ENCODE data around the gene PRKD1. TPM values are rescaled to one million over a fixed set of nuclear protein-coding genes. Genes with fewer than 3 reads are reported as not detected.
A peak's percentile ranks its signal among the peaks of the same experiment; 100 is the strongest.
"Not testable (repeated sequence)": the region's sequence is repeated elsewhere in the genome, so short reads cannot be mapped to it uniquely, and the experiment has no call there.

PRKD1 gene
- total and polyA plus RNA-seq, 5 donors, result 3.7 to 10.1 (median 7.5) TPM

GRCh38 chr14:29839691-29840090 is 88.0 kb downstream of the PRKD1 start:
- WGBS, result 94% methylated on average over 1 of the region's 1 CpG
- H3K4me1 ChIP-seq (ENCODE audit: control insufficient read depth, insufficient read depth, low read length); H3K27ac ChIP-seq (ENCODE audit: low read length); DNase-seq; ATAC-seq; H3K4me3 ChIP-seq (ENCODE audit: low read length); intact Hi-C loops (cut with DNase I); H3K9me3 ChIP-seq (ENCODE audit: control insufficient read depth, low read length); H3K27me3 ChIP-seq (ENCODE audit: control insufficient read depth, insufficient read depth): not testable (repeated sequence)

GRCh38 chr14:29838752-29839151 is 88.9 kb downstream of the PRKD1 start:
- no peaks in the 10 kb centered on the region for H3K4me1 ChIP-seq (ENCODE audit: control insufficient read depth, insufficient read depth, low read length)
- no peak overlapping the region for H3K4me3 ChIP-seq (ENCODE audit: low read length)
- intact Hi-C loops (cut with DNase I), result no loop called here
- ATAC-seq (no peak), DNase-seq (no peak)
- no peak overlapping the region for H3K27ac ChIP-seq (ENCODE audit: low read length)
- peaks cover 5% of the 10 kb centered on the region for H3K9me3 ChIP-seq (ENCODE audit: control insufficient read depth, low read length)
- H3K27me3 ChIP-seq (ENCODE audit: control insufficient read depth, insufficient read depth), result no peaks in the 10 kb centered on the region
- 70% methylated on average over 2 of the region's 2 CpGs for WGBS

GRCh38 chr14:29836395-29836794 is 91.3 kb downstream of the PRKD1 start:
- WGBS, result 88% methylated on average over 2 of the region's 2 CpGs
- Histone ChIP-seq H3K4me3 (ENCODE audit: low read length) (no peak overlapping the region), H3K27ac (ENCODE audit: low read length) (no peak overlapping the region), H3K4me1 (ENCODE audit: control insufficient read depth, insufficient read depth, low read length) (no peaks in the 10 kb centered on the region), H3K27me3 (ENCODE audit: control insufficient read depth, insufficient read depth) (no peaks in the 10 kb centered on the region), H3K9me3 (ENCODE audit: control insufficient read depth, low read length) (peaks cover 5% of the 10 kb centered on the region)
- no peak for DNase-seq
- ATAC-seq, result no peak
- intact Hi-C loops (cut with DNase I), result no loop called here

- intact Hi-C loops (cut with DNase I), result no loop called here
- Histone ChIP-seq H3K27ac (ENCODE audit: low read length) (no peak overlapping the region), H3K4me3 (ENCODE audit: low read length) (no peak overlapping the region), H3K9me3 (ENCODE audit: control insufficient read depth, low read length) (no peaks in the 10 kb centered on the region), H3K27me3 (ENCODE audit: control insufficient read depth, insufficient read depth) (no peaks in the 10 kb centered on the region), H3K4me1 (ENCODE audit: control insufficient read depth, insufficient read depth, low read length) (no peaks in the 10 kb centered on the region)
- no peak for DNase-seq
- WGBS, result 97% methylated on average over 3 of the region's 3 CpGs
- ATAC-seq, result no peak
These were observed 95.6 kb downstream of the PRKD1 start for GRCh38 chr14:29832042-29832441.

GRCh38 chr14:29829851-29830250 is 97.8 kb downstream of the PRKD1 start:
- Histone ChIP-seq H3K4me3 (ENCODE audit: low read length) (no peak overlapping the region), H3K27me3 (ENCODE audit: control insufficient read depth, insufficient read depth) (no peaks in the 10 kb centered on the region), H3K27ac (ENCODE audit: low read length) (no peak overlapping the region), H3K9me3 (ENCODE audit: control insufficient read depth, low read length) (no peaks in the 10 kb centered on the region), H3K4me1 (ENCODE audit: control insufficient read depth, insufficient read depth, low read length) (no peaks in the 10 kb centered on the region)
- DNase-seq (no peak), ATAC-seq (no peak)
- intact Hi-C loops (cut with DNase I), result no loop called here
- 85% methylated on average over 2 of the region's 2 CpGs for WGBS

GRCh38 chr14:29823816-29824215 is 103.8 kb downstream of the PRKD1 start:
- no peak overlapping the region for H3K27ac ChIP-seq (ENCODE audit: low read length)
- intact Hi-C loops (cut with DNase I), result no loop called here
- WGBS, result 53% methylated on average over 5 of the region's 5 CpGs
- no peaks in the 10 kb centered on the region for H3K27me3 ChIP-seq (ENCODE audit: control insufficient read depth, insufficient read depth)
- no peaks in the 10 kb centered on the region for H3K9me3 ChIP-seq (ENCODE audit: control insufficient read depth, low read length)
- H3K4me3 ChIP-seq (ENCODE audit: low read length), result no peak overlapping the region
- ATAC-seq, result peak in 1 of 2 donors; percentile 22
- H3K4me1 ChIP-seq (ENCODE audit: control insufficient read depth, insufficient read depth, low read length), result peaks cover 3% of the 10 kb centered on the region
- DNase-seq, result no peak

GRCh38 chr14:29822430-29822709 is 105.3 kb downstream of the PRKD1 start:
- H3K27ac ChIP-seq (ENCODE audit: low read length), result no peak overlapping the region
- intact Hi-C loops (cut with DNase I), result no loop called here
- no peak for DNase-seq
- peaks cover 5% of the 10 kb centered on the region for H3K4me1 ChIP-seq (ENCODE audit: control insufficient read depth, insufficient read depth, low read length)
- no peak overlapping the region for H3K4me3 ChIP-seq (ENCODE audit: low read length)
- no peaks in the 10 kb centered on the region for H3K9me3 ChIP-seq (ENCODE audit: control insufficient read depth, low read length)
- H3K27me3 ChIP-seq (ENCODE audit: control insufficient read depth, insufficient read depth), result no peaks in the 10 kb centered on the region
- no peak for ATAC-seq

GRCh38 chr14:29821661-29822429 is 105.8 kb downstream of the PRKD1 start:
- Histone ChIP-seq H3K4me3 (ENCODE audit: low read length) (no peak overlapping the region), H3K9me3 (ENCODE audit: control insufficient read depth, low read length) (no peaks in the 10 kb centered on the region), H3K27ac (ENCODE audit: low read length) (no peak overlapping the region), H3K4me1 (ENCODE audit: control insufficient read depth, insufficient read depth, low read length) (peaks cover 5% of the 10 kb centered on the region), H3K27me3 (ENCODE audit: control insufficient read depth, insufficient read depth) (no peaks in the 10 kb centered on the region)
- DNase-seq, result no peak
- intact Hi-C loops (cut with DNase I), result no loop called here
- 67% methylated on average over 5 of the region's 5 CpGs for WGBS
- no peak for ATAC-seq

- Histone ChIP-seq H3K27me3 (ENCODE audit: control insufficient read depth, insufficient read depth) (no peaks in the 10 kb centered on the region), H3K9me3 (ENCODE audit: control insufficient read depth, low read length) (no peaks in the 10 kb centered on the region), H3K4me3 (ENCODE audit: low read length) (no peak overlapping the region), H3K27ac (ENCODE audit: low read length) (no peak overlapping the region), H3K4me1 (ENCODE audit: control insufficient read depth, insufficient read depth, low read length) (peaks cover 5% of the 10 kb centered on the region)
- WGBS, result 68% methylated on average over 2 of the region's 2 CpGs
- no peak for ATAC-seq
- DNase-seq, result no peak
- intact Hi-C loops (cut with DNase I), result no loop called here
These were observed 106.4 kb downstream of the PRKD1 start for GRCh38 chr14:29821242-29821641.

- DNase-seq (no peak), ATAC-seq (no peak)
- WGBS, result 83% methylated on average over 1 of the region's 1 CpG
- Histone ChIP-seq H3K4me3 (ENCODE audit: low read length) (no peak overlapping the region), H3K9me3 (ENCODE audit: control insufficient read depth, low read length) (no peaks in the 10 kb centered on the region), H3K27ac (ENCODE audit: low read length) (no peak overlapping the region), H3K27me3 (ENCODE audit: control insufficient read depth, insufficient read depth) (no peaks in the 10 kb centered on the region), H3K4me1 (ENCODE audit: control insufficient read depth, insufficient read depth, low read length) (peaks cover 5% of the 10 kb centered on the region)
- intact Hi-C loops (cut with DNase I), result no loop called here
These were observed 106.9 kb downstream of the PRKD1 start for GRCh38 chr14:29820785-29821184.

GRCh38 chr14:29817767-29818405 is 109.8 kb downstream of the PRKD1 start:
- no peak for DNase-seq
- intact Hi-C loops (cut with DNase I), result no loop called here
- ATAC-seq, result no peak
- H3K4me3 ChIP-seq (ENCODE audit: low read length), result no peak overlapping the region
- no peaks in the 10 kb centered on the region for H3K27me3 ChIP-seq (ENCODE audit: control insufficient read depth, insufficient read depth)
- no peak overlapping the region for H3K27ac ChIP-seq (ENCODE audit: low read length)
- peaks cover 3% of the 10 kb centered on the region for H3K4me1 ChIP-seq (ENCODE audit: control insufficient read depth, insufficient read depth, low read length)
- no peaks in the 10 kb centered on the region for H3K9me3 ChIP-seq (ENCODE audit: control insufficient read depth, low read length)
